Stimulated activated CD8-positive, alpha-beta memory T cell treated with anti-CD3 and anti-CD28 coated beads, Interleukin-7, amount 100 ng/mL, for 1 hour (primary cell): ENCODE results near the gene ICE2.
"Not testable (repeated sequence)": the region's sequence is repeated elsewhere in the genome, so short reads cannot be mapped to it uniquely, and the experiment has no call there.

Source experiments
- DNase-seq, 2 donors: peaks; one replicate each; pipeline ENCODE4 v3.0.0-alpha.2; 2020; ENCODE audit warnings: low read depth in 2 of 2

Gene ICE2

DNA sequence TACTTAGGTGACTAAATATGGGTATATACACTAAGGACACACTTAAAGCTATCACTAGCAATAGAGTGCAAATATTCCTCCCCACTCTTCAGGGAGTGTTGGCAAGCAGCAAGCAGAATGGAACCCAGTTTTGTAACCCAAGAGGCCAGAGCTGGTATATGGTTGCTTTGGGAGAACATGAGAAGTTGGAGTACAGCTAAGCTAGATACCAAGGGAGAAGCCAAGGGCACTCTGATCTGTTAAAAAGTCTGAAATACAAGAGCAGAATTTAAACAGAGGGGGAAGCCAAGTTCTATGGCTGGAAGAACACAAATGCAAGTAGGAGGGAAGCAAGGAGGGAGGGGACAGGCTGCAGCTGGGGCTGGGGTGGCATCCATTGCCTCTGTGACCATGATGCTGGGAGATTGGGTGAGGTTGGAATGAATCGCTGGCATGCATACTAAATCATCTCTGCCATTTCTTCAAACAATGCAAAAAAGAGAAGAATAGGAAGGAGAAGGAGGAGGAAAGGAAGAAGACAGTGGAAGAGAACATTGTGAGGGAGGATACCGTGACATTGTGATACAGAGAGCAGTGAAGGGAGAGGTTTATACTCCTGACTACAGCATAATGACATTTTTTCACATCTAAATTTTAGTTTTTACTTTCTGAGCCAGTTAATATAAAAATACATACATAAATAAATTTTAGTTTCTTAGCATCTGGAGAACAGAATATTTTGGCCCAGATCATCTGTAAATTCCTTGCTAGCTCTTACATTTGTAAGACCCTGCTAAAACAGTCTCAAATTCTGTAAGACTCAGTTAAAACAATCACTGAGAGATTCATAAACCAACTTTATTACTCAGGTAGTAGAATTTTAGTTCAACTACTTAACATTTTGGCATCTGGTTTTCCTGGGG is 72.2 kb downstream of the ICE2 start:
- DNase-seq, result no peak

DNA sequence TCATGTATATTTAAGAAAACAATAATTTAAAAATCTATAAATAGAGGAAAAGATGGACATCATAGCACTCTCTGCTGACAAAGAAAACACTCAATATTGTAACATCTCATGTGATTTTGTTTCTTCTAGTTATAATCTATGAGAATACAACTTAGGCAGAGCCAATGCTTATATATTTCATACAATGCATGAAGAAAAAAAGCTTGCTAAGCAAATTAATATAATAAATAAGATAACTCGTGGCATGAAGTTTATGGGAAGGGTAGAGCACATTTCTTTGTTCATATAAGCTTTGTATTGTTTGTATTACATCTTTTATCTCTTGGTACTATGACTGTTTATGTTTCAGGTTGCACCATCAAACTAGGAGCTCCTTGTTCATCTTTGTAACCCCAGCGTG is 73.5 kb downstream of the ICE2 start:
- no peak for DNase-seq

DNA sequence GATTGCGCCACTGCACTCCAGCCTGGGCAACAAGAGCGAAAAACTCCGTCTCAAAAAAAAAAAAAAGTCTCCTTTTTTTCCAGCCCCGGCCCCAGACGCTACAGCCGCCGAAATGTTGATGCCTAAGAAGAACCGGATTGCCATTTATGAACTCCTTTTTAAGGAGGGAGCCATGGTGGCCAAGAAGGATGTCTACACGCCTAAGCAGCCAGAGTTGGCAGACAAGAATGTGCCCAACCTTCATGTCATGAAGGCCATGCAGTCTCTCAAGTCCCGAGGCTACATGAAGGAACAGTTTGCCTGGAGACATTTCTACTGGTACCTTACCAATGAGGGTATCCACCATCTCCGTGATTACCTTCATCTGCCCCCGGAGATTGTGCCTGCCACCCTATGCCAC is 74.6 kb downstream of the ICE2 start:
- not testable (repeated sequence) for DNase-seq

- DNase-seq, result no peak
Measured at GRCh38 chr15:60400944-60401343, 78.0 kb downstream of the ICE2 start.

DNA sequence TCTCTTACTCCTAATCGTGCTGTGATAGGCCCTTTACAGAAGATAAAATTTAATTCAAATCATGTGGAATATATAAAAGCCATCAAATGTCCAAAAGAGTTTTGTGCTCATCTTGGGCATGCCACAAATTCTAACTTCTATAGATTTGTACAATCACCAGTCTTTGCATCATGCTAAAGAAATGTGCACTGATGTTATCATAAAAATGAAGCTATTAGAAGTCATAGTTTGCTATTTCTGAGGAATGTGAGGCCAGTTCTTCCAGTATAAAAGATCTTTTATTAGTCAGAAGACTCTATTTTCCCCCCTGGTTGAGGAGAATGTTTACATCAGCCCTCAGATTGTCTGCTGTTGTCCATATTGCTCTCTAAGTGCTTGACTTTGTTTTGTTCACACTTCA is 79.0 kb downstream of the ICE2 start:
- DNase-seq, result no peak

GRCh38 chr15:60399246-60399915 is 79.6 kb downstream of the ICE2 start:
- DNase-seq, result no peak

- peak; percentile 64 to 67 for DNase-seq
Measured at GRCh38 chr15:60397772-60398445, 81.0 kb downstream of the ICE2 start, which contains the start of gene ANXA2. Gene ANXA2, minus strand, starts transcription at chr15:60397986. Its CDS starts 11,911 bp downstream, at chr15:60386075.

- peak in 1 of 2 donors; percentile 15 for DNase-seq
Measured at GRCh38 chr15:60396958-60397771, 81.8 kb downstream of the ICE2 start.

GRCh38 chr15:60396560-60396957 is 82.4 kb downstream of the ICE2 start:
- no peak for DNase-seq

- DNase-seq, result no peak
Measured at GRCh38 chr15:60396100-60396499, 82.8 kb downstream of the ICE2 start.

DNA sequence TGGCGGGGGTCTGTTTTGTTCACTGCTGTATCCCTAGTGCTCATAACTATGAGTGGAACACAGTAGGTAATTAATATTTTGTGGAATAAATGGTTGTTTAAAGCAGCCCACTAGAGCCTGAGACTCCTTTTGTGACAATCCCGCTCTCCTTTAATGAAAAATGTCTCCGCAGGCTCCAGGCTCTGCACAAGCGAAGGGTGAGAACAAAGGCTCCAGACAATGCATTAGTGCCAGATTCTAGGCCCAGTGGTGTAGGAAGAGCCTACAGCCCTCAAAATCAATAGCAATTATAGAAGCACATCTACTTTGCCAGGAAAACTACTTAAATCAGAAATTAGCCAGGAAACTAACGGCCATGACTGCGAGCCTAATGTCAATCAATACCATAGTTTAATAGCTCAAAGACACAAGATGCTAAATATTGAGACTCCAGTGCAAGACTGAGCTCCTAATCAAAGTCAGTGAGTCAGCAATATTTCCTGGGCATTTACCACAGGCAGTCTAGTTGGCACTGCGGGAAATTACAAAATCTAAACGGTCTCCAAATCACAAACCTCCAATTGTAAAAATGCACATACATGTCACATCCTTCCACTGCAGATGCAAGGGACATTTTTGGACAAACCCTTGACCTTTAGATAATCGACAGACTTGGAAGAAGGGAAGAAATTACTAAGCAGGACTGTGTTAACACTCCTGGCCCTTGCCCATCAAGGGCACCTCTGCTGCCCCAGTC is 83.5 kb downstream of the ICE2 start:
- DNase-seq, result no peak

- DNase-seq, result no peak
Measured at GRCh38 chr15:60394689-60395097, 84.2 kb downstream of the ICE2 start.

GRCh38 chr15:60392986-60393790 is 85.8 kb downstream of the ICE2 start:
- DNase-seq, result no peak

GRCh38 chr15:60392601-60392985 is 86.3 kb downstream of the ICE2 start:
- no peak for DNase-seq

- no peak for DNase-seq
Measured at GRCh38 chr15:60391722-60392315, 87.1 kb downstream of the ICE2 start.

- DNase-seq, result no peak
Measured at GRCh38 chr15:60390871-60391501, 88.0 kb downstream of the ICE2 start.

DNA sequence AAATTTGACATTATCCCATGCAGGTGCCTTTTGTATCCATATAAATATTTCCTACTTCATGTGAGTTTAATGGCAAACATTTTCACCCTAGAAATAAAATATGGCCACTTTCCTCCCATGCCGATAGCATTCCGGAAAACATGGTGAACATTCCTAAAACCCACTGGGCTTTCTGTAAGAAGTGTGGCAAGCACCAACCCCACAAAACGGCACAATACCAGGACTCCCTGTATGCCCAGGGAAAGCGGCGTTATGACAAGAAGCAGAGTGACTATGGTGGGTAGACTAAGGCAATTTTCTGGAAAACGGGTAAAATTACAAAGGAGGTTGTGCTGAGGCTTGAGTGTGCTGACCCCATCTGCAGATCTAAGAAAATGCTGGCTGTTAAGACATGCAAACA is 88.7 kb downstream of the ICE2 start:
- DNase-seq, result no peak

GRCh38 chr15:60389261-60390077 is 89.5 kb downstream of the ICE2 start:
- DNase-seq, result no peak
